H9 (cell line): ENCODE results near the gene LINC01488. TPM values are rescaled to one million over a fixed set of nuclear protein-coding genes. Genes with fewer than 3 reads are reported as not detected.

ENCODE experiments used
- DNase-seq: peaks from one replicate; pipeline ENCODE4 v3.0.0-alpha.2; 2017
- H2AFZ ChIP-seq: one replicate; pipeline ENCODE4 v1.6.1; 2013; ENCODE audit warnings: mild to moderate bottlenecking, low read length, control low read depth, moderate library complexity
- H2AK5ac ChIP-seq: 2 replicates; pipeline ENCODE4 v1.6.1; 2013; ENCODE audit warnings: low read length, control low read depth, mixed read lengths; ENCODE audit not compliant: insufficient read length
- H2BK120ac ChIP-seq: one replicate; pipeline ENCODE4 v1.6.1; 2013; ENCODE audit warnings: low read depth, mild to moderate bottlenecking, low read length, control low read depth, inconsistent platforms; ENCODE audit not compliant: poor library complexity, severe bottlenecking
- H2BK12ac ChIP-seq: 2 replicates; pipeline ENCODE4 v1.6.1; 2013; ENCODE audit warnings: low read length, control low read depth, mixed read lengths, low read depth; ENCODE audit not compliant: insufficient read length
- H2BK15ac ChIP-seq: 2 replicates; pipeline ENCODE4 v1.6.1; 2013; ENCODE audit warnings: low read depth, low read length, control low read depth
- H2BK20ac ChIP-seq: one replicate; pipeline ENCODE4 v1.6.1; 2013; ENCODE audit warnings: low read depth, mild to moderate bottlenecking, low read length, control low read depth, inconsistent platforms; ENCODE audit not compliant: poor library complexity, severe bottlenecking
- H2BK5ac ChIP-seq: 2 replicates; pipeline ENCODE4 v1.6.1; 2013; ENCODE audit warnings: low read length, control low read depth, mixed read lengths; ENCODE audit not compliant: insufficient read length
- H3K14ac ChIP-seq: 2 replicates; pipeline ENCODE4 v1.6.1; 2013; ENCODE audit warnings: low read length, control low read depth; ENCODE audit not compliant: insufficient read depth
- H3K18ac ChIP-seq: 2 replicates; pipeline ENCODE4 v1.6.1; 2013; ENCODE audit warnings: low read depth, mild to moderate bottlenecking, mixed read lengths, low read length, control low read depth; ENCODE audit not compliant: insufficient read length
- H3K23ac ChIP-seq: 2 replicates; pipeline ENCODE4 v1.6.1; 2013; ENCODE audit warnings: low read length, control low read depth, mixed read lengths, low read depth; ENCODE audit not compliant: insufficient read length
- H3K23me2 ChIP-seq: 2 replicates; pipeline ENCODE4 v1.6.1; 2013; ENCODE audit warnings: low read depth, mild to moderate bottlenecking, mixed read lengths, low read length, control low read depth; ENCODE audit not compliant: insufficient read length, poor library complexity, severe bottlenecking
- H3K27ac ChIP-seq: 2 replicates; pipeline ENCODE4 v1.5.1; 2013; ENCODE audit warnings: low read length, control low read depth, mixed read lengths, low read depth; ENCODE audit not compliant: insufficient read length
- H3K27me3 ChIP-seq: 2 replicates; pipeline ENCODE4 v1.6.1; 2013; ENCODE audit warnings: low read length, control low read depth, inconsistent platforms; ENCODE audit not compliant: insufficient read depth
- H3K4ac ChIP-seq: 2 replicates; pipeline ENCODE4 v1.6.1; 2013; ENCODE audit warnings: low read depth, mild to moderate bottlenecking, control low read depth, inconsistent platforms, low read length, moderate library complexity
- H3K4me1 ChIP-seq: 2 replicates; pipeline ENCODE4 v1.6.1; 2013; ENCODE audit warnings: low read length, control low read depth, inconsistent platforms; ENCODE audit not compliant: insufficient read depth
- H3K4me2 ChIP-seq: 2 replicates; pipeline ENCODE4 v1.6.1; 2013; ENCODE audit warnings: low read length, control low read depth, mixed read lengths; ENCODE audit not compliant: insufficient read length, insufficient read depth
- H3K56ac ChIP-seq: 2 replicates; pipeline ENCODE4 v1.6.1; 2013; ENCODE audit warnings: low read depth, mild to moderate bottlenecking, mixed read lengths, low read length, control low read depth; ENCODE audit not compliant: insufficient read length
- H3K79me1 ChIP-seq: 2 replicates; pipeline ENCODE4 v1.6.1; 2013; ENCODE audit warnings: low read depth, mild to moderate bottlenecking, moderate library complexity, low read length, control low read depth, inconsistent platforms; ENCODE audit not compliant: insufficient read depth, poor library complexity, severe bottlenecking
- H3K79me2 ChIP-seq: 2 replicates; pipeline ENCODE4 v1.6.1; 2013; ENCODE audit warnings: low read length, control low read depth, inconsistent platforms; ENCODE audit not compliant: insufficient read depth
- H3K9ac ChIP-seq: 2 replicates; pipeline ENCODE4 v1.6.1; 2013; ENCODE audit warnings: low read length, control low read depth, mixed read lengths; ENCODE audit not compliant: insufficient read length; ENCODE audit errors: extremely low read depth
- H3K9me3 ChIP-seq: one replicate; pipeline ENCODE4 v1.6.1; 2013; ENCODE audit warnings: low read depth, low read length, inconsistent platforms; ENCODE audit not compliant: control insufficient read depth
- H3T11ph ChIP-seq: one replicate; pipeline ENCODE4 v1.6.1; 2013; ENCODE audit warnings: mild to moderate bottlenecking, low read length, control low read depth, inconsistent platforms
- H4K20me1 ChIP-seq: one replicate; pipeline ENCODE4 v1.6.1; 2013; ENCODE audit not compliant: control insufficient read depth, insufficient read length, insufficient read depth
- H4K5ac ChIP-seq: 2 replicates; pipeline ENCODE4 v1.6.1; 2013; ENCODE audit warnings: low read depth, mild to moderate bottlenecking, mixed read lengths, low read length, control low read depth; ENCODE audit not compliant: insufficient read length
- H4K8ac ChIP-seq: replicated peaks from 2 replicates; pipeline ENCODE4 v1.6.1; 2013; ENCODE audit warnings: low read length, control low read depth, mixed read lengths, low read depth; ENCODE audit not compliant: insufficient read length
- H4K91ac ChIP-seq: 2 replicates; pipeline ENCODE4 v1.6.1; 2013; ENCODE audit warnings: low read depth, mild to moderate bottlenecking, moderate library complexity, mixed read lengths, low read length, control low read depth; ENCODE audit not compliant: insufficient read length
- H3K27ac Mint-ChIP-seq, 3 experiments: 2 replicates in 2 of 3; 3 replicates in 1 of 3; pipeline ENCODE4 v1.8.0; 2020 to 2021; ENCODE audit warnings: mixed read lengths in 3 of 3, mild to moderate bottlenecking in 1 of 3, moderate library complexity in 1 of 3
- H3K27me3 Mint-ChIP-seq: 2 replicates; pipeline ENCODE4 v1.8.0; 2021; ENCODE audit warnings: low read depth, mild to moderate bottlenecking, moderate library complexity, mixed read lengths
- H3K36me3 Mint-ChIP-seq, 3 experiments: 2 replicates in 2 of 3; 3 replicates in 1 of 3; pipeline ENCODE4 v1.8.0; 2020 to 2021; ENCODE audit warnings: low read depth in 3 of 3, mixed read lengths in 3 of 3; ENCODE audit not compliant: insufficient read depth in 1 of 3
- H3K4me1 Mint-ChIP-seq, 2 experiments: 2 replicates each; pipeline ENCODE4 v1.8.0; 2020; ENCODE audit warnings: mixed read lengths in 2 of 2
- H3K4me3 Mint-ChIP-seq, 2 experiments: 2 replicates in 1 of 2; 3 replicates in 1 of 2; pipeline ENCODE4 v1.8.0; 2020 to 2021; ENCODE audit warnings: mild to moderate bottlenecking in 2 of 2, mixed read lengths in 2 of 2, moderate library complexity in 1 of 2
- H3K9me3 Mint-ChIP-seq, 2 experiments: 2 replicates in 1 of 2; 3 replicates in 1 of 2; pipeline ENCODE4 v1.8.0; 2020; ENCODE audit warnings: mild to moderate bottlenecking in 2 of 2, mixed read lengths in 2 of 2, moderate library complexity in 1 of 2
- CTCF ChIP-seq: fragments of 200-600 bp; sonication (generic); conservative IDR thresholded peaks from 3 replicates; pipeline ENCODE4 v1.8.0; 2021; ENCODE audit warnings: antibody characterized with exemption, mild to moderate bottlenecking
- WGBS: extraction: QIAGEN DNeasy Blood & Tissue Kit; methylation state at CpG from one replicate; pipeline ENCODE4 v1.1.7; 2013; ENCODE audit warnings: missing lambda C conversion rate, low lambda C conversion rate, mixed read lengths; ENCODE audit not compliant: insufficient read length; ENCODE audit errors: extremely low coverage; 5-methylcytosine and 5-hydroxymethylcytosine counted together
- total RNA-seq: library from RNA; stranded (reverse); gene quantifications from 2 replicates; pipeline ENCODE4 v1.2.1, GENCODE V29; 2021

The LINC01488 gene
- total RNA-seq, 1 experiment from 2014 or later = not detected

GRCh38 chr11:69541001-69541285, 59.5 kb downstream of the LINC01488 start:
- Mint-ChIP-seq H3K27me3 (peaks cover 15% of the 10 kb centered on the region), H3K36me3 (no peaks in the 10 kb centered on the region; a peak in 1 of 7 replicates), H3K27ac (no peak overlapping the region), H3K9me3 (no peaks in the 10 kb centered on the region), H3K4me1 (peaks cover 7 to 15% of the 10 kb centered on the region in 2 experiments), H3K4me3 (no peak overlapping the region)
- no peaks in the 10 kb centered on the region for H3K23me2 ChIP-seq
- H4K91ac ChIP-seq = no peak overlapping the region
- H3K9ac ChIP-seq = no peak overlapping the region
- no peak overlapping the region for H2AFZ ChIP-seq
- no peak overlapping the region for H2BK15ac ChIP-seq
- no peak overlapping the region for H2BK20ac ChIP-seq
- no peak for TF ChIP-seq CTCF
- no peaks in the 10 kb centered on the region for H4K20me1 ChIP-seq
- no peak overlapping the region for H3T11ph ChIP-seq
- no peaks in the 10 kb centered on the region for H3K4me1 ChIP-seq
- H3K14ac ChIP-seq = no peak overlapping the region
- no peak overlapping the region for H3K56ac ChIP-seq
- no peak overlapping the region for H2BK12ac ChIP-seq
- H3K9me3 ChIP-seq = no peaks in the 10 kb centered on the region
- H3K79me1 ChIP-seq = no peaks in the 10 kb centered on the region
- H4K5ac ChIP-seq = no peak overlapping the region
- H3K79me2 ChIP-seq = no peaks in the 10 kb centered on the region
- no peak for DNase-seq
- H3K4me2 ChIP-seq = no peak overlapping the region
- H3K27ac ChIP-seq = no peak overlapping the region
- no peak overlapping the region for H2AK5ac ChIP-seq
- H2BK120ac ChIP-seq = no peak overlapping the region
- no peak overlapping the region for H3K23ac ChIP-seq
- no peak overlapping the region for H3K18ac ChIP-seq
- no peak overlapping the region for H4K8ac ChIP-seq
- WGBS = no CpG with 5 or more reads among the region's 5 CpGs
- H3K27me3 ChIP-seq = no peaks in the 10 kb centered on the region
- no peak overlapping the region for H3K4ac ChIP-seq
- H2BK5ac ChIP-seq = no peak overlapping the region
